Heart left ventricle (tissue), 16 donors: ENCODE results near the gene GATAD2B. TPM values are rescaled to one million over a fixed set of nuclear protein-coding genes. Genes with fewer than 3 reads are reported as not detected.

Experiments used
- ATAC-seq, 4 donors: fragments of 200-7000 bp; cut with Tn5 transposase; one replicate each; pipeline ENCODE4 v1.9.1; 2020 to 2022; ENCODE audit warnings: moderate library complexity in 4 of 4, mild to moderate bottlenecking in 3 of 4, moderate number of reproducible peaks in 1 of 4
- DNase-seq, 5 donors: peaks; one replicate each; pipeline ENCODE4 v3.0.0-alpha.2; 2020
- H3K27ac ChIP-seq, 12 donors: fragments of 200-600 bp; sonication (generic) in 4 of 12; one replicate each; pipeline versions ENCODE4 v1.5.0 to v1.8.0; 2016 to 2022; ENCODE audit warnings: mild to moderate bottlenecking in 2 of 12
- H3K27me3 ChIP-seq, 9 donors: fragments of 200-600 bp; sonication (generic) in 2 of 9; one replicate each; pipeline versions ENCODE4 v1.5.1 to v1.8.0; 2016 to 2022; ENCODE audit warnings: mild to moderate bottlenecking in 3 of 9
- H3K36me3 ChIP-seq, 9 donors: fragments of 200-600 bp; sonication (generic) in 2 of 9; one replicate each; pipeline versions ENCODE4 v1.5.0 to v1.8.0; 2018 to 2022; ENCODE audit warnings: mild to moderate bottlenecking in 2 of 9
- H3K4me1 ChIP-seq, 12 donors: fragments of 200-600 bp; sonication (generic) in 4 of 12; one replicate each; pipeline versions ENCODE4 v1.5.0 to v1.8.0; 2016 to 2022; ENCODE audit warnings: mild to moderate bottlenecking in 3 of 12
- H3K4me3 ChIP-seq, 12 donors: fragments of 200-600 bp; sonication (generic) in 4 of 12; one replicate each; pipeline versions ENCODE4 v1.5.0 to v1.8.0; 2017 to 2022; ENCODE audit warnings: mild to moderate bottlenecking in 9 of 12, moderate library complexity in 4 of 12
- H3K9me3 ChIP-seq, 12 donors: fragments of 200-600 bp; sonication (generic) in 4 of 12; one replicate each; pipeline versions ENCODE4 v1.5.0 to v1.8.0; 2016 to 2022; ENCODE audit warnings: mild to moderate bottlenecking in 1 of 12
- CTCF ChIP-seq, 12 donors: fragments of 200-600 bp; sonication (generic) in 4 of 12; IDR thresholded peaks; one replicate each; pipeline versions ENCODE4 v1.5.0 to v1.8.0; 2018 to 2022; ENCODE audit warnings: antibody characterized with exemption in 12 of 12, mild to moderate bottlenecking in 5 of 12
- POLR2A ChIP-seq, 2 donors: fragments of 450-650 bp; IDR thresholded peaks; one replicate each; pipeline ENCODE4 v1.6.1; 2017; ENCODE audit warnings: antibody characterized with exemption in 2 of 2, mild to moderate bottlenecking in 2 of 2, moderate library complexity in 2 of 2
- WGBS, 4 donors: extraction: QIAGEN DNeasy Blood & Tissue Kit in 2 of 4; methylation state at CpG; one replicate each; pipeline versions ENCODE4 v1.1.5 to v1.1.7; 2013 to 2018; 5-methylcytosine and 5-hydroxymethylcytosine counted together
- intact Hi-C, 10 donors: fragments of 100-400 bp; cut with DNase I; formaldehyde crosslinking; loops; one replicate each; pipeline versions ENCODE4 v1.11.1 to v1.14.2; 2022
- polyA plus RNA-seq, 2 donors: library from polyadenylated mRNA; stranded (reverse); fragments of 200-250 nt; gene quantifications; one replicate each; pipeline ENCODE4 v1.2.3, GENCODE V29; 2013
- total RNA-seq, 9 donors: library from RNA; depleted of rRNA in 2 of 9; stranded (reverse); fragments of >200 nt in 2 of 9; fragmentation: NEBNext Ultra II Directional in 3 of 9; extraction: Animal tissue kit (Norgen Biotek cat#: 25700) in 3 of 9; gene quantifications; one replicate each; pipeline versions ENCODE4 v1.1.0 to v1.2.4, GENCODE V29; 2016 to 2023
- donor health status: ischemic (EF 13 %, LVEDD 7.1; RV severe dilation, severe dysfunction).
- donor health status: healthy with polysubstance abuse.
- donor health status: DM: no; HTN: yes; CAD: no.
- donor health status: DM: no; HTN: no; CAD: no.
- donor health status: ischemic (EF 25% LVEDD 6.9; RV normal size, moderate dysfunction).
- donor health status: ischemic (EF 25% LVEDD 5.7; RV mildly dilated, moderate dysfunction).
- donor health status: healthy.
- donor health status: DM: yes; HTN: yes; CAD: no.
- donor health status: ischemic (EF 35%, LVEDD 5.7; RV mildly dilated, moderate dysfunction).
- donor health status: nonischemic (EF 11% LVEDD 7.7; RV severe dilation, severe dysfunction).
- donor health status: DM: yes; HTN: yes; CAD: no.
- donor health status: PGD.
- donor health status: ischemic (EF 29% LVEDD 5.4; RV normal size, mild dysfunction).
- donor health status: nonischemic (EF 23%, LVEDD 6.1; RV moderate dilation, normal function).

Gene GATAD2B
- total and polyA plus RNA-seq, 11 donors, result 5.6 to 53.9 (median 34.5) TPM

GRCh38 chr1:153805886-153806719 lies 116.7 kb downstream of the GATAD2B start:
- H3K9me3 ChIP-seq, result no peaks in the 10 kb centered on the region
- TF ChIP-seq CTCF (IDR thresholded peaks at IDR 0.05) (no peak), POLR2A (IDR thresholded peaks at IDR 0.05) (no peak)
- DNase-seq, result no peak
- peaks cover 0 to 52% (median 41%) of the 10 kb centered on the region in 9 donors for H3K36me3 ChIP-seq
- H3K4me1 ChIP-seq, result peaks cover 0 to 37% (median 20%) of the 10 kb centered on the region in 12 donors
- H3K27ac ChIP-seq, result peak overlapping the region; percentile 50 to 87 (median 74)
- intact Hi-C loops, result no loop called here
- no peak overlapping the region for H3K4me3 ChIP-seq
- ATAC-seq, result peak in 1 of 4 donors; percentile 5
- WGBS, 4 donors, result 85 to 90% (median 86%) methylated on average over 11 of the region's 11 CpGs
- H3K27me3 ChIP-seq, result no peaks in the 10 kb centered on the region

GRCh38 chr1:153805042-153805745 lies 117.6 kb downstream of the GATAD2B start:
- intact Hi-C loops, result no loop called here
- WGBS, 4 donors, result 46 to 58% (median 53%) methylated on average over 5 of the region's 5 CpGs
- H3K9me3 ChIP-seq, result no peaks in the 10 kb centered on the region
- peak overlapping the region; percentile 50 to 87 (median 74) for H3K27ac ChIP-seq
- H3K4me1 ChIP-seq, result peaks cover 0 to 45% (median 20%) of the 10 kb centered on the region in 12 donors
- no peak overlapping the region for H3K4me3 ChIP-seq
- peak; percentile 78 to 90 (median 88) for ATAC-seq
- H3K36me3 ChIP-seq, result peaks cover 0 to 43% (median 32%) of the 10 kb centered on the region in 9 donors
- TF ChIP-seq CTCF (IDR thresholded peaks at IDR 0.05), result no peak
- no peak for TF ChIP-seq POLR2A (IDR thresholded peaks at IDR 0.05)
- H3K27me3 ChIP-seq, result no peaks in the 10 kb centered on the region
- peak in 4 of 5 donors; percentile 59 to 78 (median 65) for DNase-seq

- no peak overlapping the region for H3K4me3 ChIP-seq
- H3K36me3 ChIP-seq, result peaks cover 0 to 32% (median 21%) of the 10 kb centered on the region in 9 donors
- no peaks in the 10 kb centered on the region for H3K27me3 ChIP-seq
- H3K9me3 ChIP-seq, result no peaks in the 10 kb centered on the region
- no peak for TF ChIP-seq CTCF (IDR thresholded peaks at IDR 0.05)
- TF ChIP-seq POLR2A (IDR thresholded peaks at IDR 0.05), result no peak
- no peak for ATAC-seq
- intact Hi-C loops, result no loop called here
- DNase-seq, result no peak
- WGBS, 4 donors, result 53 to 65% (median 54%) methylated on average over 2 of the region's 2 CpGs
- H3K27ac ChIP-seq, result peak overlapping the region in 11 of 12 donors; percentile 26 to 87 (median 72)
- H3K4me1 ChIP-seq, result peaks cover 0 to 45% (median 20%) of the 10 kb centered on the region in 12 donors
These were observed 118.7 kb downstream of the GATAD2B start for GRCh38 chr1:153804112-153804511.
